WTC11 (cell line): ENCODE data around the gene PROB1. TPM values are rescaled to one million over a fixed set of nuclear protein-coding genes. Genes with fewer than 3 reads are reported as not detected.

ENCODE experiments used
- ATAC-seq: fragments of 200-7000 bp; cut with Tn5 transposase; 2 replicates; pipeline ENCODE4 v1.10.0; 2021; ENCODE audit warnings: mild to moderate bottlenecking, moderate library complexity
- CTCF ChIA-PET: fragments of 300-600 bp; sonication (Branson Sonifier 250); formaldehyde crosslinking; loops from one replicate; lab custom pipeline; 2021; ENCODE audit warnings: antibody characterized with exemption; lab: Charles Lee
- POLR2A ChIA-PET: fragments of 350-600 bp; sonication (Branson Sonifier 250); formaldehyde crosslinking; loops from one replicate; lab custom pipeline; 2021; ENCODE audit warnings: antibody characterized with exemption; lab: Charles Lee
- DNase-seq: peaks from one replicate; pipeline ENCODE4 v3.0.0; 2021; ENCODE audit warnings: low spot score
- H3K27ac Mint-ChIP-seq: 2 replicates; pipeline ENCODE4 v1.8.0; 2021; ENCODE audit warnings: mixed read lengths
- H3K27me3 Mint-ChIP-seq: 2 replicates; pipeline ENCODE4 v1.8.0; 2021; ENCODE audit warnings: low read depth, mild to moderate bottlenecking, moderate library complexity, mixed read lengths
- H3K36me3 Mint-ChIP-seq: 2 replicates; pipeline ENCODE4 v1.8.0; 2021; ENCODE audit warnings: mixed read lengths
- H3K4me1 Mint-ChIP-seq: 2 replicates; pipeline ENCODE4 v1.8.0; 2022; ENCODE audit warnings: mixed read lengths
- H3K4me3 Mint-ChIP-seq: 2 replicates; pipeline ENCODE4 v1.8.0; 2021; ENCODE audit warnings: mild to moderate bottlenecking, moderate library complexity, mixed read lengths
- H3K9me3 Mint-ChIP-seq: 2 replicates; pipeline ENCODE4 v1.8.0; 2021; ENCODE audit warnings: mixed read lengths
- CREB1 ChIP-seq: sonication (generic); formaldehyde crosslinking; IDR thresholded peaks from 2 replicates; pipeline ENCODE4 v1.8.0; 2023; ENCODE audit warnings: mild to moderate bottlenecking, missing genetic modification reagents
- EMX1 ChIP-seq: fragments of 250-450 bp; sonication (Bioruptor Pico); IDR thresholded peaks from 2 replicates; pipeline ENCODE4 v1.8.0; 2021; ENCODE audit warnings: mild to moderate bottlenecking
- FOXP1 ChIP-seq: sonication (generic); formaldehyde crosslinking; IDR thresholded peaks from 2 replicates; pipeline ENCODE4 v1.8.0; 2022; ENCODE audit warnings: missing genetic modification reagents, mild to moderate bottlenecking, moderate library complexity, borderline replicate concordance
- HMGA2 ChIP-seq: fragments of 250-450 bp; sonication (Bioruptor Pico); IDR thresholded peaks from 2 replicates; pipeline ENCODE4 v1.4.0; 2021; ENCODE audit warnings: mild to moderate bottlenecking, moderate library complexity
- IRF2 ChIP-seq: sonication (generic); formaldehyde crosslinking; IDR thresholded peaks from 2 replicates; pipeline ENCODE4 v1.8.0; 2022; ENCODE audit warnings: low read depth, missing genetic modification reagents, borderline replicate concordance
- JAZF1 ChIP-seq: fragments of 250-450 bp; sonication (Bioruptor Pico); IDR thresholded peaks from 2 replicates; pipeline ENCODE4 v1.9.0; 2021; ENCODE audit warnings: moderate library complexity, mild to moderate bottlenecking, inconsistent platforms
- RORB ChIP-seq: fragments of 250-450 bp; sonication (Bioruptor Pico); IDR thresholded peaks from 2 replicates; pipeline ENCODE4 v1.9.0; 2021; ENCODE audit warnings: mild to moderate bottlenecking
- SMAD4 ChIP-seq: sonication (generic); formaldehyde crosslinking; IDR thresholded peaks from 2 replicates; pipeline ENCODE4 v1.8.0; 2022; ENCODE audit warnings: mild to moderate bottlenecking, missing genetic modification reagents
- SP1 ChIP-seq: sonication (generic); formaldehyde crosslinking; conservative IDR thresholded peaks from 2 replicates; pipeline ENCODE4 v1.8.1; 2022; ENCODE audit warnings: missing genetic modification reagents
- TEAD1 ChIP-seq: sonication (generic); formaldehyde crosslinking; IDR thresholded peaks from 2 replicates; pipeline ENCODE4 v1.8.0; 2022; ENCODE audit warnings: mild to moderate bottlenecking, missing genetic modification reagents
- total RNA-seq: library from RNA; stranded (reverse); gene quantifications from 3 replicates; pipeline ENCODE4 v1.2.3, GENCODE V29; 2021
- TF ChIP-seq, protein P1 (sequence below): sonication (generic); formaldehyde crosslinking; conservative IDR thresholded peaks from 2 replicates; pipeline ENCODE4 v1.8.1; 2023; ENCODE audit warnings: mild to moderate bottlenecking, low read depth, missing genetic modification reagents, moderate library complexity
- TF ChIP-seq, protein P2 (sequence below): sonication (generic); formaldehyde crosslinking; IDR thresholded peaks from 2 replicates; pipeline ENCODE4 v1.8.1; 2022; ENCODE audit warnings: missing genetic modification reagents, borderline replicate concordance
- TF ChIP-seq, protein P3 (sequence below): sonication (generic); formaldehyde crosslinking; IDR thresholded peaks from 2 replicates; pipeline ENCODE4 v1.8.1; 2023; ENCODE audit warnings: mild to moderate bottlenecking, missing genetic modification reagents, moderate library complexity
- TF ChIP-seq, protein P4 (sequence below): sonication (generic); formaldehyde crosslinking; IDR thresholded peaks from 2 replicates; pipeline ENCODE4 v1.8.1; 2023; ENCODE audit warnings: mild to moderate bottlenecking, moderate library complexity, missing genetic modification reagents
- TF ChIP-seq, protein P5 (sequence below): sonication (generic); formaldehyde crosslinking; IDR thresholded peaks from 2 replicates; pipeline ENCODE4 v1.8.1; 2023; ENCODE audit warnings: mild to moderate bottlenecking, missing genetic modification reagents
- TF ChIP-seq, protein P6 (sequence below): fragments of 250-450 bp; sonication (Bioruptor Pico); IDR thresholded peaks from 2 replicates; pipeline ENCODE4 v1.9.0; 2021; ENCODE audit warnings: mild to moderate bottlenecking, borderline replicate concordance
- TF ChIP-seq, protein P7 (sequence below): sonication (generic); formaldehyde crosslinking; IDR thresholded peaks from 2 replicates; pipeline ENCODE4 v1.8.1; 2023; ENCODE audit warnings: mild to moderate bottlenecking, missing genetic modification reagents, borderline replicate concordance

PROB1 gene
- total RNA-seq, 1 experiment from 2014 or later, result 2.5 TPM

DNA sequence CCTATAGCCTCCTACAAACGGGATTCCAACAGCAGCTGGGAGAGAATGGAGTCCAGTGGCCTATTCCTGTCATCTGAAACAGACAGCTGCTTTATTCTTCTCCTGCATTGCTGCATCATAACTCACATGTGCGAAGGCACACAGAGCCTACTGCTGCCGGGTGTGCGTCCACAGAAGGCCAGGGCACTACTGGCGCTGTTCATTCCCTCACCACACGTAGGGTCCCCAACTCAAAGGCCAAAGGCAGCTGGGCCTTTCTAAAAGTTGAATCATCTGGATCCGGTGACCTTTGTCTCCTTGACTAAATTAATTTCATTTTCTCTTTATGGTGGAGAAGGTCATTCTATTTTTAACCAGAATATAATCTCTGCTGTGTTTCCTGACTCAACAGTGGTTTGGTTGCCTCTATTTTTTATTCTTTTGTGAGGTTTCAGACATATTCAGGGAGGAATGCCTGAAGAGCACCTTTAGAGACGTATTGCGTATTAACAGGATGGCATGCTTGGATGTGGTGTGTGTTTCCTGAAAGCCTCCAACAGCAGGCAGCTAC is 19.8 kb upstream of the PROB1 start:
- Mint-ChIP-seq H3K4me3 (no peak overlapping the region), H3K27me3 (no peaks in the 10 kb centered on the region; the same call in 1 of the 2 replicates), H3K27ac (no peak overlapping the region), H3K4me1 (peaks cover 4% of the 10 kb centered on the region), H3K9me3 (no peaks in the 10 kb centered on the region), H3K36me3 (peaks cover 13% of the 10 kb centered on the region)
- no peak for ATAC-seq
- TF ChIP-seq TEAD1 (CRISPR knock-in tag) (no peak), FOXP1 (no peak), SP1 (no peak), SMAD4 (no peak), IRF2 (CRISPR knock-in tag) (no peak), CREB1 (CRISPR knock-in tag) (no peak), EMX1 (CRISPR knock-in tag) (no peak), JAZF1 (CRISPR knock-in tag) (no peak), HMGA2 (no peak), RORB (no peak)
- TF ChIP-seq, protein P1, sequence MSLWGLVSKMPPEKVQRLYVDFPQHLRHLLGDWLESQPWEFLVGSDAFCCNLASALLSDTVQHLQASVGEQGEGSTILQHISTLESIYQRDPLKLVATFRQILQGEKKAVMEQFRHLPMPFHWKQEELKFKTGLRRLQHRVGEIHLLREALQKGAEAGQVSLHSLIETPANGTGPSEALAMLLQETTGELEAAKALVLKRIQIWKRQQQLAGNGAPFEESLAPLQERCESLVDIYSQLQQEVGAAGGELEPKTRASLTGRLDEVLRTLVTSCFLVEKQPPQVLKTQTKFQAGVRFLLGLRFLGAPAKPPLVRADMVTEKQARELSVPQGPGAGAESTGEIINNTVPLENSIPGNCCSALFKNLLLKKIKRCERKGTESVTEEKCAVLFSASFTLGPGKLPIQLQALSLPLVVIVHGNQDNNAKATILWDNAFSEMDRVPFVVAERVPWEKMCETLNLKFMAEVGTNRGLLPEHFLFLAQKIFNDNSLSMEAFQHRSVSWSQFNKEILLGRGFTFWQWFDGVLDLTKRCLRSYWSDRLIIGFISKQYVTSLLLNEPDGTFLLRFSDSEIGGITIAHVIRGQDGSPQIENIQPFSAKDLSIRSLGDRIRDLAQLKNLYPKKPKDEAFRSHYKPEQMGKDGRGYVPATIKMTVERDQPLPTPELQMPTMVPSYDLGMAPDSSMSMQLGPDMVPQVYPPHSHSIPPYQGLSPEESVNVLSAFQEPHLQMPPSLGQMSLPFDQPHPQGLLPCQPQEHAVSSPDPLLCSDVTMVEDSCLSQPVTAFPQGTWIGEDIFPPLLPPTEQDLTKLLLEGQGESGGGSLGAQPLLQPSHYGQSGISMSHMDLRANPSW (CRISPR knock-in tag), result no peak
- TF ChIP-seq, protein P2, sequence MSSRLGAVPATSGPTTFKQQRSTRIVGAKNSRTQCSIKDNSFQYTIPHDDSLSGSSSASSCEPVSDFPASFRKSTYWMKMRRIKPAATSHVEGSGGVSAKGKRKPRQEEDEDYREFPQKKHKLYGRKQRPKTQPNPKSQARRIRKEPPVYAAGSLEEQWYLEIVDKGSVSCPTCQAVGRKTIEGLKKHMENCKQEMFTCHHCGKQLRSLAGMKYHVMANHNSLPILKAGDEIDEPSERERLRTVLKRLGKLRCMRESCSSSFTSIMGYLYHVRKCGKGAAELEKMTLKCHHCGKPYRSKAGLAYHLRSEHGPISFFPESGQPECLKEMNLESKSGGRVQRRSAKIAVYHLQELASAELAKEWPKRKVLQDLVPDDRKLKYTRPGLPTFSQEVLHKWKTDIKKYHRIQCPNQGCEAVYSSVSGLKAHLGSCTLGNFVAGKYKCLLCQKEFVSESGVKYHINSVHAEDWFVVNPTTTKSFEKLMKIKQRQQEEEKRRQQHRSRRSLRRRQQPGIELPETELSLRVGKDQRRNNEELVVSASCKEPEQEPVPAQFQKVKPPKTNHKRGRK (CRISPR knock-in tag), result no peak
- TF ChIP-seq, protein P3, sequence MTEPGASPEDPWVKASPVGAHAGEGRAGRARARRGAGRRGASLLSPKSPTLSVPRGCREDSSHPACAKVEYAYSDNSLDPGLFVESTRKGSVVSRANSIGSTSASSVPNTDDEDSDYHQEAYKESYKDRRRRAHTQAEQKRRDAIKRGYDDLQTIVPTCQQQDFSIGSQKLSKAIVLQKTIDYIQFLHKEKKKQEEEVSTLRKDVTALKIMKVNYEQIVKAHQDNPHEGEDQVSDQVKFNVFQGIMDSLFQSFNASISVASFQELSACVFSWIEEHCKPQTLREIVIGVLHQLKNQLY (CRISPR knock-in tag), result no peak
- TF ChIP-seq, protein P4, sequence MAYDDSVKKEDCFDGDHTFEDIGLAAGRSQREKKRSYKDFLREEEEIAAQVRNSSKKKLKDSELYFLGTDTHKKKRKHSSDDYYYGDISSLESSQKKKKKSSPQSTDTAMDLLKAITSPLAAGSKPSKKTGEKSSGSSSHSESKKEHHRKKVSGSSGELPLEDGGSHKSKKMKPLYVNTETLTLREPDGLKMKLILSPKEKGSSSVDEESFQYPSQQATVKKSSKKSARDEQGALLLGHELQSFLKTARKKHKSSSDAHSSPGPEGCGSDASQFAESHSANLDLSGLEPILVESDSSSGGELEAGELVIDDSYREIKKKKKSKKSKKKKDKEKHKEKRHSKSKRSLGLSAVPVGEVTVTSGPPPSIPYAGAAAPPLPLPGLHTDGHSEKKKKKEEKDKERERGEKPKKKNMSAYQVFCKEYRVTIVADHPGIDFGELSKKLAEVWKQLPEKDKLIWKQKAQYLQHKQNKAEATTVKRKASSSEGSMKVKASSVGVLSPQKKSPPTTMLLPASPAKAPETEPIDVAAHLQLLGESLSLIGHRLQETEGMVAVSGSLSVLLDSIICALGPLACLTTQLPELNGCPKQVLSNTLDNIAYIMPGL (CRISPR knock-in tag), result no peak
- TF ChIP-seq, protein P5, sequence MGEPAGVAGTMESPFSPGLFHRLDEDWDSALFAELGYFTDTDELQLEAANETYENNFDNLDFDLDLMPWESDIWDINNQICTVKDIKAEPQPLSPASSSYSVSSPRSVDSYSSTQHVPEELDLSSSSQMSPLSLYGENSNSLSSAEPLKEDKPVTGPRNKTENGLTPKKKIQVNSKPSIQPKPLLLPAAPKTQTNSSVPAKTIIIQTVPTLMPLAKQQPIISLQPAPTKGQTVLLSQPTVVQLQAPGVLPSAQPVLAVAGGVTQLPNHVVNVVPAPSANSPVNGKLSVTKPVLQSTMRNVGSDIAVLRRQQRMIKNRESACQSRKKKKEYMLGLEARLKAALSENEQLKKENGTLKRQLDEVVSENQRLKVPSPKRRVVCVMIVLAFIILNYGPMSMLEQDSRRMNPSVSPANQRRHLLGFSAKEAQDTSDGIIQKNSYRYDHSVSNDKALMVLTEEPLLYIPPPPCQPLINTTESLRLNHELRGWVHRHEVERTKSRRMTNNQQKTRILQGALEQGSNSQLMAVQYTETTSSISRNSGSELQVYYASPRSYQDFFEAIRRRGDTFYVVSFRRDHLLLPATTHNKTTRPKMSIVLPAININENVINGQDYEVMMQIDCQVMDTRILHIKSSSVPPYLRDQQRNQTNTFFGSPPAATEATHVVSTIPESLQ, result no peak
- TF ChIP-seq, protein P6, sequence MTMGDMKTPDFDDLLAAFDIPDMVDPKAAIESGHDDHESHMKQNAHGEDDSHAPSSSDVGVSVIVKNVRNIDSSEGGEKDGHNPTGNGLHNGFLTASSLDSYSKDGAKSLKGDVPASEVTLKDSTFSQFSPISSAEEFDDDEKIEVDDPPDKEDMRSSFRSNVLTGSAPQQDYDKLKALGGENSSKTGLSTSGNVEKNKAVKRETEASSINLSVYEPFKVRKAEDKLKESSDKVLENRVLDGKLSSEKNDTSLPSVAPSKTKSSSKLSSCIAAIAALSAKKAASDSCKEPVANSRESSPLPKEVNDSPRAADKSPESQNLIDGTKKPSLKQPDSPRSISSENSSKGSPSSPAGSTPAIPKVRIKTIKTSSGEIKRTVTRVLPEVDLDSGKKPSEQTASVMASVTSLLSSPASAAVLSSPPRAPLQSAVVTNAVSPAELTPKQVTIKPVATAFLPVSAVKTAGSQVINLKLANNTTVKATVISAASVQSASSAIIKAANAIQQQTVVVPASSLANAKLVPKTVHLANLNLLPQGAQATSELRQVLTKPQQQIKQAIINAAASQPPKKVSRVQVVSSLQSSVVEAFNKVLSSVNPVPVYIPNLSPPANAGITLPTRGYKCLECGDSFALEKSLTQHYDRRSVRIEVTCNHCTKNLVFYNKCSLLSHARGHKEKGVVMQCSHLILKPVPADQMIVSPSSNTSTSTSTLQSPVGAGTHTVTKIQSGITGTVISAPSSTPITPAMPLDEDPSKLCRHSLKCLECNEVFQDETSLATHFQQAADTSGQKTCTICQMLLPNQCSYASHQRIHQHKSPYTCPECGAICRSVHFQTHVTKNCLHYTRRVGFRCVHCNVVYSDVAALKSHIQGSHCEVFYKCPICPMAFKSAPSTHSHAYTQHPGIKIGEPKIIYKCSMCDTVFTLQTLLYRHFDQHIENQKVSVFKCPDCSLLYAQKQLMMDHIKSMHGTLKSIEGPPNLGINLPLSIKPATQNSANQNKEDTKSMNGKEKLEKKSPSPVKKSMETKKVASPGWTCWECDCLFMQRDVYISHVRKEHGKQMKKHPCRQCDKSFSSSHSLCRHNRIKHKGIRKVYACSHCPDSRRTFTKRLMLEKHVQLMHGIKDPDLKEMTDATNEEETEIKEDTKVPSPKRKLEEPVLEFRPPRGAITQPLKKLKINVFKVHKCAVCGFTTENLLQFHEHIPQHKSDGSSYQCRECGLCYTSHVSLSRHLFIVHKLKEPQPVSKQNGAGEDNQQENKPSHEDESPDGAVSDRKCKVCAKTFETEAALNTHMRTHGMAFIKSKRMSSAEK (CRISPR knock-in tag), result no peak
- TF ChIP-seq, protein P7, sequence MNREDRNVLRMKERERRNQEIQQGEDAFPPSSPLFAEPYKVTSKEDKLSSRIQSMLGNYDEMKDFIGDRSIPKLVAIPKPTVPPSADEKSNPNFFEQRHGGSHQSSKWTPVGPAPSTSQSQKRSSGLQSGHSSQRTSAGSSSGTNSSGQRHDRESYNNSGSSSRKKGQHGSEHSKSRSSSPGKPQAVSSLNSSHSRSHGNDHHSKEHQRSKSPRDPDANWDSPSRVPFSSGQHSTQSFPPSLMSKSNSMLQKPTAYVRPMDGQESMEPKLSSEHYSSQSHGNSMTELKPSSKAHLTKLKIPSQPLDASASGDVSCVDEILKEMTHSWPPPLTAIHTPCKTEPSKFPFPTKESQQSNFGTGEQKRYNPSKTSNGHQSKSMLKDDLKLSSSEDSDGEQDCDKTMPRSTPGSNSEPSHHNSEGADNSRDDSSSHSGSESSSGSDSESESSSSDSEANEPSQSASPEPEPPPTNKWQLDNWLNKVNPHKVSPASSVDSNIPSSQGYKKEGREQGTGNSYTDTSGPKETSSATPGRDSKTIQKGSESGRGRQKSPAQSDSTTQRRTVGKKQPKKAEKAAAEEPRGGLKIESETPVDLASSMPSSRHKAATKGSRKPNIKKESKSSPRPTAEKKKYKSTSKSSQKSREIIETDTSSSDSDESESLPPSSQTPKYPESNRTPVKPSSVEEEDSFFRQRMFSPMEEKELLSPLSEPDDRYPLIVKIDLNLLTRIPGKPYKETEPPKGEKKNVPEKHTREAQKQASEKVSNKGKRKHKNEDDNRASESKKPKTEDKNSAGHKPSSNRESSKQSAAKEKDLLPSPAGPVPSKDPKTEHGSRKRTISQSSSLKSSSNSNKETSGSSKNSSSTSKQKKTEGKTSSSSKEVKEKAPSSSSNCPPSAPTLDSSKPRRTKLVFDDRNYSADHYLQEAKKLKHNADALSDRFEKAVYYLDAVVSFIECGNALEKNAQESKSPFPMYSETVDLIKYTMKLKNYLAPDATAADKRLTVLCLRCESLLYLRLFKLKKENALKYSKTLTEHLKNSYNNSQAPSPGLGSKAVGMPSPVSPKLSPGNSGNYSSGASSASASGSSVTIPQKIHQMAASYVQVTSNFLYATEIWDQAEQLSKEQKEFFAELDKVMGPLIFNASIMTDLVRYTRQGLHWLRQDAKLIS (CRISPR knock-in tag), result no peak
- POLR2A ChIA-PET, result no interaction called here
- CTCF ChIA-PET, result interaction anchor here (0.9 kb wide), 1 partner anchor 11 kb away, joined by 3 read pairs; no protein-coding TSS in a partner anchor
- DNase-seq, result no peak
